SU-DHL-6 (cell line): ENCODE measurements around the gene OGDH.

Experiments
- CTCF ChIP-seq: fragments of 200-600 bp; sonication (generic); IDR thresholded peaks from one replicate; pipeline ENCODE4 v1.5.1; 2017; ENCODE audit warnings: antibody characterized with exemption, mild to moderate bottlenecking, low read length, moderate library complexity; ENCODE audit not compliant: insufficient read depth, poor library complexity, severe bottlenecking
- EZH2phosphoT487 ChIP-seq: fragments of 200-600 bp; sonication (generic), shearing (Covaris generic); conservative IDR thresholded peaks from 2 replicates; pipeline ENCODE4 v1.6.1; 2018; ENCODE audit warnings: mild to moderate bottlenecking, antibody characterized with exemption, low read length, moderate library complexity, mixed read lengths

- TF ChIP-seq CTCF: no peak
- TF ChIP-seq EZH2phosphoT487: no peak
Measured at GRCh38 chr7:44618045-44618444, 11.6 kb downstream of the OGDH start.
